GM06990 (cell line): ENCODE results near the gene AKAP12.

Experiments
- DNase-seq: peaks from one replicate; pipeline ENCODE4 v3.0.0-alpha.2; 2011; ENCODE audit not compliant: insufficient read length; ENCODE audit errors: extremely low read depth
- H3K27me3 ChIP-seq: replicated peaks from 2 replicates; pipeline ENCODE4 v1.6.0; 2011; ENCODE audit warnings: low read length; ENCODE audit not compliant: control insufficient read depth, insufficient read depth
- H3K36me3 ChIP-seq: 2 replicates; pipeline ENCODE4 v1.5.1; 2011; ENCODE audit warnings: low read length; ENCODE audit not compliant: control insufficient read depth, insufficient read depth
- H3K4me3 ChIP-seq: replicated peaks from 2 replicates; pipeline ENCODE4 v1.5.1; 2011; ENCODE audit warnings: low read depth, mild to moderate bottlenecking, control low read depth, low read length
- CTCF ChIP-seq: IDR thresholded peaks from 2 replicates; pipeline ENCODE4 v1.5.1; 2011; ENCODE audit warnings: low read length, control low read depth, mild to moderate bottlenecking, inconsistent platforms; ENCODE audit not compliant: insufficient read depth, poor library complexity, severe bottlenecking

The AKAP12 gene

GRCh38 chr6:151239603-151240035 is at the start of gene AKAP12:
AKAP12 (plus strand) TSS chr6:151239967; CDS start chr6:151240563, 596 bp downstream.
- peak; percentile 3 for DNase-seq
- TF ChIP-seq CTCF, result no peak
- peaks cover 11% of the 10 kb centered on the region for H3K27me3 ChIP-seq
- H3K4me3 ChIP-seq, result peak within 1 kb of the TSS; percentile 40
- no peaks in the 10 kb centered on the region for H3K36me3 ChIP-seq

GRCh38 chr6:151191527-151191926 is 48.2 kb upstream of the AKAP12 start:
- TF ChIP-seq CTCF, result no peak
- no peak for DNase-seq
- no peaks in the 10 kb centered on the region for H3K27me3 ChIP-seq
- no peaks in the 10 kb centered on the region for H3K36me3 ChIP-seq
- no peak overlapping the region for H3K4me3 ChIP-seq

- no peak for TF ChIP-seq CTCF
- no peak for DNase-seq
Observed at GRCh38 chr6:151196555-151196954, 43.2 kb upstream of the AKAP12 start.

DNA sequence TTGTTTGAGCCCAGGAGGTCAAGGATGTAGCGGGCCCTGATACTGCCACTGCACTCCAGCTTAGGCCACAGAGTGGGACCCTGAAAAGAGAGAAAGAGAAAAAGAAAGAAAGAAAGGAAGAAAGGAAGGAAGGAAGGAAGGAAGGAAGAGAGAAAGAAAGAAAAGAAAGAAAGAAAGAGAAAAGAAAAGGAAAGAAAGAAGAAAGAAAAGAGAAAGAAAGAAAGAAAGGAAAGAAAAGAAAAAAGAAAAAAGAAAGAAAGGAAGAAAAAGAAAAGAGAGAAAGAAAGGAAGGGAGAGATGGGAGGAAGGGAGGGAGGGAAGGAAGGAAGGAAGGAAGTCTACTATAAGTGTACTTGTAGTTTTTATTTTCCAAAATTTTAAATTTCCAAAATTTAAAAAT is 42.2 kb upstream of the AKAP12 start:
- no peaks in the 10 kb centered on the region for H3K27me3 ChIP-seq
- no peak for DNase-seq
- no peak for TF ChIP-seq CTCF

More at GRCh38 chr6:151196555-151196954, 43.2 kb upstream of the AKAP12 start:
- no peaks in the 10 kb centered on the region for H3K27me3 ChIP-seq
- no peaks in the 10 kb centered on the region for H3K36me3 ChIP-seq
- H3K4me3 ChIP-seq, result no peak overlapping the region

DNA sequence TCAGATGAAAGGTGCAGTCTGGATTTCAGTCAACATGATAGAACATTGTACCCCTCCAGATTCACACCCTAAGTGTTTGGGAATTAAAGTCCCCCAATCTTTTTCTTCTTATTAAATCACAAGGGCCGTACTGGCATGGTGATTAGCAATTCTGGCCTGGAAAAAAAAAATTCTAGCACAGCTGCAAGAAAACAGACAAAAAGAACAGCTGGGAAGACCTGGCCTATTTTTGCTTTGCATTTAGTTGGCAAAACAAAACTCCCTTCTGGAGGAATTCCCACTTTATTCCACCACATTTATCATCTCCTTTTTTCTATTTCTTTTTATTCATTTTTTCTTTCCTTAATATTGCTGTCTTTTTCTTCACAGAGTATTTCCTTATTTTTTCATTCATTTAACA is 39.8 kb upstream of the AKAP12 start:
- Histone ChIP-seq H3K27me3 (no peaks in the 10 kb centered on the region), H3K4me3 (no peak overlapping the region), H3K36me3 (no peaks in the 10 kb centered on the region)
- no peak for TF ChIP-seq CTCF
- DNase-seq, result no peak

More for the DNA sequence above, 42.2 kb upstream of the AKAP12 start:
- no peaks in the 10 kb centered on the region for H3K36me3 ChIP-seq
- H3K4me3 ChIP-seq, result no peak overlapping the region
